Activated CD8-positive, alpha-beta memory T cell treated with anti-CD3 and anti-CD28 coated beads, Interleukin-2, amount 10 ng/mL, durations not matched to agents 7 days and 5 days (primary cell): Measurements from ENCODE around the gene IRF2. TPM values are rescaled to one million over a fixed set of nuclear protein-coding genes. Genes with fewer than 3 reads are reported as not detected.

Experiments
- ATAC-seq: fragments of 150-1000 bp; cut with Tn5 transposase; one replicate; pipeline ENCODE4 v1.10.0; 2021; ENCODE audit warnings: moderate library complexity
- CTCF ChIA-PET: fragments of 350-600 bp; sonication (Branson Sonifier 250); formaldehyde crosslinking; loops from one replicate; lab custom pipeline; 2021; ENCODE audit warnings: antibody characterized with exemption; lab: Charles Lee
- DNase-seq: peaks from one replicate; pipeline ENCODE4 v3.0.0-alpha.2; 2020
- H3K27ac Mint-ChIP-seq: one replicate; pipeline ENCODE4 v1.8.0; 2021; ENCODE audit warnings: mild to moderate bottlenecking, mixed read lengths
- H3K27me3 Mint-ChIP-seq: one replicate; pipeline ENCODE4 v1.8.0; 2021; ENCODE audit warnings: mixed read lengths
- H3K36me3 Mint-ChIP-seq: one replicate; pipeline ENCODE4 v1.8.0; 2021; ENCODE audit warnings: mild to moderate bottlenecking, mixed read lengths
- H3K4me1 Mint-ChIP-seq: one replicate; pipeline ENCODE4 v1.8.0; 2021; ENCODE audit warnings: mixed read lengths
- H3K4me3 Mint-ChIP-seq: one replicate; pipeline ENCODE4 v1.8.0; 2021; ENCODE audit warnings: mild to moderate bottlenecking, moderate library complexity, mixed read lengths
- H3K9me3 Mint-ChIP-seq: one replicate; pipeline ENCODE4 v1.8.0; 2022; ENCODE audit warnings: low read depth, mixed read lengths
- total RNA-seq, 2 experiments: library from RNA; stranded (reverse); gene quantifications; one replicate each; pipeline ENCODE4 v1.2.3, GENCODE V29; 2021

The IRF2 gene
- total RNA-seq, 2 experiments from 2014 or later: 81.6 to 112 TPM

DNA sequence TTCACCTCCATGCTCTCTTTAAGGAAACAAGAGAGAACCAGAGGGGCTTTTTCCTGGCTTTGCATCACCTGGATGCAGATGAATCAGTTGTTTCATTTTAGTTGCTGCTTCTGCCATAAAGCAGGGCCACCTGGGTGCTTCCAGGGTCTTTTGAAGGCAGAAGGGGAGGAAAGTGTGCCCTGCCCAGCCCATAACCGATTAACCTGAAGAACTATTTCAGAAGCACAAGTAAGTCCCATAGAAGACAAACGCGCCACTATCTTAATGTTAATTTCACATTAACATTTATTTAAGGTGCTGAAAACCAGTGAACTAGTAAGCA is 32.1 kb downstream of the IRF2 start:
- no peak for DNase-seq
- no peaks in the 10 kb centered on the region for H3K9me3 Mint-ChIP-seq
- peaks cover 62% of the 10 kb centered on the region for H3K4me1 Mint-ChIP-seq
- H3K27me3 Mint-ChIP-seq: no peaks in the 10 kb centered on the region
- H3K27ac Mint-ChIP-seq: peak overlapping the region; percentile 20
- peaks cover 34% of the 10 kb centered on the region for H3K36me3 Mint-ChIP-seq
- H3K4me3 Mint-ChIP-seq: no peak overlapping the region
- ATAC-seq: no peak
- CTCF ChIA-PET: interaction anchor here (1.5 kb wide), 1 partner anchor 12 kb away, joined by 5 read pairs; no protein-coding TSS in a partner anchor

DNA sequence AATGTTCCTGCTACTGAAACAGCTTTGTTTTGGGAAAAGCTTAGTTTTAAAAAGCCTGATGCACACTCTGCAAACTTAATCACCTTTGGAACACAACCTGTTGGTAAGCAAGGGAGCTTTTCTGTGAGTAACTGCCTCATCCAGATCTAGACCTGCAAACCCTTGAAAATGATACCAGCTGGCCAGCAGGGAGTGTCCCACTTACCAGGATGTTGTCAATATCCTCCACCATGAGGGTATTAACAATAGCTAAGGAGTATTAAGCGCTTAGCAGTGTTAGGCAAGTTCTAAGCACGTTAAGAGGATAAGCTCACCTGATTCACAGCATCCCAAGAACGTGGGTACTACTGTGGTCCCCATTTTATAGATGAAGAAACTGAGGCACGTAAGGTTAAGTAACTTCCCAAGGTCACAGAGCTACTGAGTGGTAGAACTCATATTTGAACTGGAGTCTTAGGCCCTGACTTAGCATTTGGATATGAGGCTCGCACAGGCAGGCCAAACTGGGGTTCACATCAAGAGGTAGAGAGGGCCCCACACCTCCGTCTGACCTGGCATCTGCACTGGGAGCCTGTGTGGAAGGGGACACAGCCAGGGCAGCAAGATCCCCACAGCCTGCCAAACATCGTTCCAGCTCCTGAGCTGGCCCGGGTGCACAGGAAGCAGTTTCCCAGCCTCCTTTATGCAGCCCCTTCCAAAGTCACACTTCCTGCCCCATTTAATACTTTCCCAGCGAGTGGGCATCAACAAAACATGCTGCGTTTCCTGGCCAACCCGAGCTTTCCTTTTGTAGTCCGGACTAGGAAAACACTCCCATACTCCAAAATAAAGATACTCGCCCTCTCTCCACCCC is 32.7 kb downstream of the IRF2 start:
- CTCF ChIA-PET: no interaction called here
- no peak for DNase-seq
- H3K36me3 Mint-ChIP-seq: peaks cover 29% of the 10 kb centered on the region
- no peaks in the 10 kb centered on the region for H3K9me3 Mint-ChIP-seq
- no peak for ATAC-seq
- no peak overlapping the region for H3K27ac Mint-ChIP-seq
- peaks cover 57% of the 10 kb centered on the region for H3K4me1 Mint-ChIP-seq
- no peaks in the 10 kb centered on the region for H3K27me3 Mint-ChIP-seq
- H3K4me3 Mint-ChIP-seq: no peak overlapping the region

DNA sequence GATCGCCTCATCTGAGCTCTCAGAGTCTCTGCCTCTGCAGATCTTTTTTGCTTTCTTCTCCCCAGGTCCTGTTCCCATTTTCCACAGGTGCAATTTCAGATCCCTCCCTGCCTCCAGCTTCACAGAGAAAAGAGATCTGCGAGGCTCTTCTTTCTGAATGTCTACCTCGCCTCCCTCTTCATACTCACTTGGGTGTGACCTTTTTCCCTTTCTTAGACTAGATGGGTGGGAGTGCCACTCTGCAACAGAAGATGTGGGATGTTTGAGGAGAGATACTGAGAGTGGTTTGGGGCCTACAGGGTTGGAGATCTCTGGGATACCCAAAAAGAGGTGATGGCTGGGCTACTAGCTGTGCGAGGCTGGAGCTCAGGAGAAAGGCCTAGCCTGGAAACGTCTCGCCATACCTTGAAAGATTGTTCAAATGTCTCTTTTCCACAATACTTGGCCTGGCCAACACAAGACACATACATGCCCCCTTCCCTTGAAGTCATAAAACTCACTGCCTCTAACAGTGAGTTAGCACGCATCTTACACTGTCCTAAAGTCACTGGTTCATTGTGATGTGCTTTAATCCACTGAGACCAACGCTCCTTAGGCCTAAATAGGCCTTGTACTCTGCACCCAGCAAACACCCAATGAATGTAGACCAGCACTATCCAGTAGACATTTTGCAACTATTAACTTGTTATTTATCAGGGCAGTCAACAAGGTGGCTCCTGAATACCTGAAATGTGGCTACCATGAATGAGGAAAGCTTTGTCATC is 33.6 kb downstream of the IRF2 start:
- Mint-ChIP-seq H3K27me3 (no peaks in the 10 kb centered on the region), H3K9me3 (no peaks in the 10 kb centered on the region), H3K4me3 (no peak overlapping the region), H3K36me3 (peaks cover 24% of the 10 kb centered on the region), H3K4me1 (peaks cover 52% of the 10 kb centered on the region), H3K27ac (no peak overlapping the region)
- CTCF ChIA-PET: no interaction called here
- DNase-seq (no peak), ATAC-seq (no peak)

DNA sequence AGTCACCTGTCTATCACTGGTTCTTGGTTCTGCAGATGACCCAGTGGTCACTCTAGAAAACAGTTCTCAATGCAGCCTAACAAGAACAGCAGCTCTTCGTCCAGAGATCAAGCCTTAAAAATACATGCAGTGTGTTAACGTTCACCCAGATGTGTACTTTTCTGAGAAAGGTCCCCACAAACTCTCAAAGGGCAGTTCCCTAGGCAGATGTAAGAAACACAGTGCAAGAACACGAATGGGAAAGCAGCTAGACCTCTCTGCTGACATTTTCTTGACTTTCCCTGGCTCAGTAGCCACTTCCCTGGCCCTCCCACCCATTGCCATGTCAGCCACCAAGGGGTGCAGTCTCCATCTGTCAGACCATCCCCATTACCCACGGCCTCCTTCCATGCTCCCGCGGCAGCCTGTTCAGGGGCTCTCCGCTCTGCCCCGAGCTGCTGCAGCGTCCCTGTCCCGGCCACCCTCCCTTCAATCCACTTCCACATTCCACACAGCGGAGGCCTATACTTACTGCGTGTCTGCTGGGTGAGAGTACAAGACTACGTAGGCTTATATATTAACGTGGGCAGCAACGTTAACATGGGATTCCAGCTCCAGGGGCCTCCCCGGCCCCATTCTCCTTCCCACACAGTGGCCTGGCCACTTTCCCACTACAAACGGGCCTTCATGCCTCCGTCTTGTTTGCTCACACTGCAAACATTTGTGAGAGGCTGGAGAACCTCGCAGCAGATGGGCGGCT is 34.3 kb downstream of the IRF2 start:
- Mint-ChIP-seq H3K4me1 (peaks cover 47% of the 10 kb centered on the region), H3K4me3 (no peak overlapping the region), H3K9me3 (no peaks in the 10 kb centered on the region), H3K27ac (no peak overlapping the region), H3K36me3 (peaks cover 23% of the 10 kb centered on the region), H3K27me3 (no peaks in the 10 kb centered on the region)
- DNase-seq (no peak), ATAC-seq (no peak)
- CTCF ChIA-PET: no interaction called here

DNA sequence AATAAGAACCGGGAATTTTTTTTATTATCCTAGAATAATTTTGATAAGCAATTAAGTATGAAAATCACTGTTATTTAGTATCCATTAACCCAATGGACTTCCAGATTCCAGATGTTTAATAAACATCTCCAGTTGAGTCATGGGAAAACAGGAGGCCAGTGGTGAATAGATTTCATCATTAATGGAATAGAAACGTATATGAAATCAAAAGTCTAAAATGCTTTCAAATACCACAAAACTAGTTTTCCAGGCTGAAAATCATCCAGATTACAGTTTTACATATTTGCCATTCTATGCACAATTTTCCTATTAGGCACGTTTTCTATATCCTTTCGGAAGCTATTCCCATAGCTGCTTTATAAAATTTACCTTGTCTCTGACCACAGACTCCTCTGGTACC is 35.0 kb downstream of the IRF2 start:
- Mint-ChIP-seq H3K4me3 (no peak overlapping the region), H3K4me1 (peaks cover 41% of the 10 kb centered on the region)

DNA sequence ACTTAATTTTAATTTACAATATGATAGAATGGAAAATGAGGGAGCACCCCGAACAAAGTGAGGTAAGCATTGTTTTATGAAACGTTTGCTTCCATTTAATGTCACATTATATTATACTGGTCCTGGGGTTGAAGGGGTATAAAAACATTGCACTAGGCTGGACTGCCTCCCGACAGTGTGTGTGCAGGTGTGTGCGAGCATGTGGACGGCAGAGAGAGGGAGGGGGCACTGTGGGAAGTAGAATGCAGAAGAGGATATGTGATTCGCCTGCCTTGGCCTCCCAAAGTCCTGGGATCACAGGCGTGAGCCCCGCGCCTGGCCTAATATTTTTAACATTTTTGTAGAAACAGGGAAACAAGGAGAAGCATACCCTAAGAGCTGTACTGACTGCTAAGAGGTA is 36.0 kb downstream of the IRF2 start:
- DNase-seq: no peak
- no peaks in the 10 kb centered on the region for H3K9me3 Mint-ChIP-seq
- ATAC-seq: no peak
- peaks cover 34% of the 10 kb centered on the region for H3K4me1 Mint-ChIP-seq
- H3K27ac Mint-ChIP-seq: no peak overlapping the region
- no peaks in the 10 kb centered on the region for H3K27me3 Mint-ChIP-seq
- CTCF ChIA-PET: interaction anchor here (1.4 kb wide), 1 partner anchor 17 kb away, joined by 5 read pairs; no protein-coding TSS in a partner anchor
- no peak overlapping the region for H3K4me3 Mint-ChIP-seq
- H3K36me3 Mint-ChIP-seq: peaks cover 15% of the 10 kb centered on the region

More for the DNA sequence above, 35.0 kb downstream of the IRF2 start:
- DNase-seq (no peak), ATAC-seq (no peak)
- no peak overlapping the region for H3K27ac Mint-ChIP-seq
- H3K27me3 Mint-ChIP-seq: no peaks in the 10 kb centered on the region
- no peaks in the 10 kb centered on the region for H3K9me3 Mint-ChIP-seq
- H3K36me3 Mint-ChIP-seq: peaks cover 22% of the 10 kb centered on the region
- CTCF ChIA-PET: no interaction called here

DNA sequence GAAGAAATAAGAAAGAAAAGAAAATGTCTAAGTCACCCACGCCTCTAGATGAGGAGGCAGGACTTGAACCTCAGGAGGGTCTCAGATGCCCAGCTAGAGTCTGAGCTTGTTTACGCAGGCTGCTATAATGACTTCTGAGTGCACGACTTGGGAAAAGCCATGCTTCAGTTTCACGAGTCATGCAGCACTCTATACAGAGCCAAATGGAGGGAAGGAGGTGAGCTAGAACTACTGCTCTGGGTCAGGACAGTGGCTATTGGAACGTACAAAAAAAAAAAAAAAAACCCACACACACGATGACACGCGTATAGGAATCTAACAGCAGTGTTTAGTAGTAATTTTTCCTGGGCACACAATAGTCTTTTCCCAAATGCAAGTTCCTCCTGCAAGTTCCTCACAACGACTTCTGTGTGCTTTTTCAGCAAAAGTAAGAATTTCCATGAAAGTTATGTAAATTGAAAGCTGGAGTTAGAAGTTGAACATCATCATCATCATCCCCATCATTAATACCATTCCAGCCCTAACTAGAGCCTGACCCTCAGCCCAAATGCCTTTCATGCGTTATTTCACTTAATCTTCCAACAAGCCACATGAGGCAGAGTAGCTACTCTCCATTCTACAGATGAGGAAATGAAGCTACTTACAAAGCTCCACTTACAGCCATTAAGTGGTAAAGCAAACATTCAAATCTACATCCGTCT is 36.6 kb downstream of the IRF2 start:
- Mint-ChIP-seq H3K9me3 (no peaks in the 10 kb centered on the region), H3K4me3 (no peak overlapping the region), H3K27me3 (no peaks in the 10 kb centered on the region), H3K27ac (no peak overlapping the region), H3K4me1 (peaks cover 30% of the 10 kb centered on the region), H3K36me3 (peaks cover 17% of the 10 kb centered on the region)
- CTCF ChIA-PET: interaction anchor here (1.3 to 2.2 kb wide), 3 partner anchors 11 to 16 kb away, joined by 4 to 5 read pairs (median 4); no protein-coding TSS in a partner anchor
- no peak for DNase-seq
- no peak for ATAC-seq

DNA sequence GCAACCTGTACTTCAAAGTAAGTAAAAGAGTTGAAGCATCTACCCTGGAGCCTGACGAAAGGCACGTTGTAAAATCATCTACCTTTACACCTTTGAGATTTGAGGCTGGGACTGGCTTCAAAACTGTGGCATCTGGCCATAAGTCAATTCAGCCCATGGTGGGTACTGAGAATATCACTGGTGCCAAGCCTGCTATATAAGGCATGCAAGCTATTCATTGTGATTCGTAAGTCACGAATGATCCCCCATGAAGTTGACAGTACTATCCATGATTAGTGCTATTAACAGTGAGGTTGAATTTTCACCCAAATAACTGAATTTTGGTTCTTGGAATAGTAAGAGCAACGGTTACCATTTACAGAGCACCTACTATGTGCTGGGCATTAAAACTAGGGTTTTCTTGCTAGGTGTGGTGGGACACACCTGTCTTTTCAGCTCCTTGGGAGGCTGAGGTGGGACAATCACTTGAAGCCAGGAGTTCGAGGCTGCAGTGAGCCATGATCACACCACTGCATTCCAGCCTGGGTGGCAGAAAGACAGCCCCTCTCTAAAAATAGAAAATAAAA is 39.8 kb downstream of the IRF2 start:
- no peak for ATAC-seq
- Mint-ChIP-seq H3K27me3 (no peaks in the 10 kb centered on the region), H3K27ac (no peak overlapping the region), H3K4me1 (peaks cover 25% of the 10 kb centered on the region), H3K36me3 (peaks cover 23% of the 10 kb centered on the region), H3K4me3 (no peak overlapping the region), H3K9me3 (no peaks in the 10 kb centered on the region)
- CTCF ChIA-PET: no interaction called here
- DNase-seq: no peak

DNA sequence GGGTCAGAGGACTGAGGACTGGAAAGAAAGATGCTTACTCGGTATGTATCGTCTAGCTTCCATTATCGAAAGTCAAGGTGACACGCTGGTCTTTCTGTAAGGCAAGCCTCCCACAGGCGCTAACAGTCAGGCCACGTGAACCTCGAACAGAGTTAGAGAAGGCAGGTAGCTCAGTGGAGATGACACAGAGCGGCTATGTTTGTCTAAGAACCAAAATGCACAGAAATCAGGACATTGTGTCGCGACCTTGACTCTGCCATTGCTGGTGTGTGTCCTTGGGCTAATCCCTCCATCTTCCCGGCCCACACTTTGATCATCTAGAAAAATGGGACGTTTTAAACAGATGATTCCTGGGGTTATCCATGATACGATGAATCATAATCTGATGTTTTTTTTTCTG is 40.3 kb downstream of the IRF2 start:
- Mint-ChIP-seq H3K36me3 (peaks cover 24% of the 10 kb centered on the region), H3K4me3 (no peak overlapping the region), H3K9me3 (no peaks in the 10 kb centered on the region), H3K4me1 (peaks cover 25% of the 10 kb centered on the region), H3K27me3 (no peaks in the 10 kb centered on the region), H3K27ac (no peak overlapping the region)
- CTCF ChIA-PET: interaction anchor here (1.0 kb wide), 1 partner anchor 151 kb away, joined by 3 read pairs; no protein-coding TSS in a partner anchor
- DNase-seq (no peak), ATAC-seq (no peak)

DNA sequence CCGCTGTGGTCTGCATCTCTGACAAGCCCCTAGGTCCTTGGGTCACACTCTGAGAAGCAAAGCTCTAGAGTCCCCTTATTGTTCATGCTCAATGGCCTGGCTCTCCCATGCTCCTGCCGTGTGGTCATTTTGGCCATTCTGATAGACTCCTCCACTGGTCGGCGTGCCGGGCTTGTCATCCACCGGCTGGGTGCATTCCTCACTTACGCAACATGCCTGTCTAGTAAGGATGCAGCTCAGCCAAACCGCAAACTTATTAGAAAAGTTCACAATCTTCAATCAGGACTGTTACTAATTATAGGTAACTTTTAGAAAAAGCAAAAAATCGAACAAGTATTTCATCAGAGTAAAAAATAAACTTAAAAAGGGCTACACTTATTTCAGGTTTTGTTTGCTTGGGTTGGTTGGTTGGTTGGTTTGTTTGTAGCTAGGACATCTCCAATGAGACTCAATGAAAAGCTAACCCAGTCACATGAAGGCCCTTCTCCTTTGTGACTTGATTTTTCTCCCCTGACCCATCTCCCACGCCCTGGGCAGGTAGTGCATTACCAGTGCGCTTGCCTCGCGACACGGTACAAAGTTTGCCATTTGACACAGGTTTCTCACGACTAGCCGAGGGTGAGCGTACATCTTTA is 41.0 kb downstream of the IRF2 start:
- DNase-seq (no peak), ATAC-seq (no peak)
- CTCF ChIA-PET: interaction anchor here (1.0 kb wide), 1 partner anchor 150 kb away, joined by 3 read pairs; no protein-coding TSS in a partner anchor
- Mint-ChIP-seq H3K27me3 (no peaks in the 10 kb centered on the region), H3K9me3 (no peaks in the 10 kb centered on the region), H3K36me3 (peaks cover 26% of the 10 kb centered on the region), H3K4me3 (no peak overlapping the region), H3K27ac (no peak overlapping the region), H3K4me1 (peaks cover 25% of the 10 kb centered on the region)

DNA sequence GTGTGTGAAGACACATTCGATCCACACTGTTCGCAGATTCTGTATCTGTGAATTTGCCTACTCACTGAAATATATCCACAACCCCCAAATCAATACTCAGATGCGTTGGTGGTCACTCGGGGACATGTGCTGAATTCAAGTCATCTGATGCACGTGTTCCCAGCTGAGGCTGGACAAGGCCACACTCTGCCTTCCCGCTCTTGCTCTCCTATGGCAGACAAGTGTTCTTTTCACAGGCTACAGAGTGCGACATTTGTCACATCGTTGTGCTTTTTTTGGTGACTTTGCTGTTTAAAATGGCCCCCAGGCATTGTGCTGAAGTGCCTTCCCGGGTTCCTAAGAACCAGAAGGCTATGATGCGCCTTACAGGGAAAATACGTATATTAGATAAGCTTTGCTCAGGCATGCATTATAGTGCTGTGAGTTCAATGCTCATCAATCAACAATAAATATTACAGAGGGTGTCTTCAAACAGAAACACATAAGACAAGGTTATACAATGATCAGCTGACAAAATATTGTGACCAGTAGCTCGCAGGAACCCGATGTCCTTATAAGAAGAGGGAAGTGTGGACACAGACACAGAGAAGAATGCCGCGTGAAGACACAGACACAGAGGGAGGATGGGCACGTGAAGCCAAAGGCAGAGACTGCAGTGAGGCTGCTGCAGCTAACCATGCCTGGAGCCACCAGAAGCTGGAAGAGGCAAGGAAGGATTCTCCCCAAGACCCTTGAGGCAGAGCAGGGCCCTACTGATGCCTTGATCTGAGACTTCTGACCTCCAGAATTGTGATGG is 42.0 kb downstream of the IRF2 start:
- DNase-seq: no peak
- Mint-ChIP-seq H3K27ac (no peak overlapping the region), H3K4me1 (peaks cover 31% of the 10 kb centered on the region), H3K27me3 (no peaks in the 10 kb centered on the region), H3K36me3 (peaks cover 30% of the 10 kb centered on the region), H3K4me3 (no peak overlapping the region), H3K9me3 (no peaks in the 10 kb centered on the region)
- CTCF ChIA-PET: interaction anchor here (2.7 kb wide), 1 partner anchor 11 kb away, joined by 5 read pairs; no protein-coding TSS in a partner anchor
- no peak for ATAC-seq
